SU-DHL-6 (cell line): ENCODE data around the gene ALG9.

Source experiments
- EZH2phosphoT487 ChIP-seq: fragments of 200-600 bp; sonication (generic), shearing (Covaris generic); conservative IDR thresholded peaks from 2 replicates; pipeline ENCODE4 v1.6.1; 2018; ENCODE audit warnings: mild to moderate bottlenecking, antibody characterized with exemption, low read length, moderate library complexity, mixed read lengths
- TF ChIP-seq, protein P1 (sequence below): fragments of 200-600 bp; sonication (generic); IDR thresholded peaks from one replicate; pipeline ENCODE4 v1.5.1; 2017; ENCODE audit warnings: antibody characterized with exemption, mild to moderate bottlenecking, low read length, moderate library complexity; ENCODE audit not compliant: insufficient read depth, poor library complexity, severe bottlenecking

GRCh38 chr11:111834432-111835163 lies 36.8 kb downstream of the ALG9 start:
- TF ChIP-seq, protein P1, sequence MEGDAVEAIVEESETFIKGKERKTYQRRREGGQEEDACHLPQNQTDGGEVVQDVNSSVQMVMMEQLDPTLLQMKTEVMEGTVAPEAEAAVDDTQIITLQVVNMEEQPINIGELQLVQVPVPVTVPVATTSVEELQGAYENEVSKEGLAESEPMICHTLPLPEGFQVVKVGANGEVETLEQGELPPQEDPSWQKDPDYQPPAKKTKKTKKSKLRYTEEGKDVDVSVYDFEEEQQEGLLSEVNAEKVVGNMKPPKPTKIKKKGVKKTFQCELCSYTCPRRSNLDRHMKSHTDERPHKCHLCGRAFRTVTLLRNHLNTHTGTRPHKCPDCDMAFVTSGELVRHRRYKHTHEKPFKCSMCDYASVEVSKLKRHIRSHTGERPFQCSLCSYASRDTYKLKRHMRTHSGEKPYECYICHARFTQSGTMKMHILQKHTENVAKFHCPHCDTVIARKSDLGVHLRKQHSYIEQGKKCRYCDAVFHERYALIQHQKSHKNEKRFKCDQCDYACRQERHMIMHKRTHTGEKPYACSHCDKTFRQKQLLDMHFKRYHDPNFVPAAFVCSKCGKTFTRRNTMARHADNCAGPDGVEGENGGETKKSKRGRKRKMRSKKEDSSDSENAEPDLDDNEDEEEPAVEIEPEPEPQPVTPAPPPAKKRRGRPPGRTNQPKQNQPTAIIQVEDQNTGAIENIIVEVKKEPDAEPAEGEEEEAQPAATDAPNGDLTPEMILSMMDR = no peak
- no peak for TF ChIP-seq EZH2phosphoT487
